ENCODE results near the gene LRRC71. TPM values are rescaled to one million over a fixed set of nuclear protein-coding genes. Genes with fewer than 3 reads are reported as not detected.

The LRRC71 gene
- total RNA-seq, 1 donor from 2014 or later = not detected

DNA sequence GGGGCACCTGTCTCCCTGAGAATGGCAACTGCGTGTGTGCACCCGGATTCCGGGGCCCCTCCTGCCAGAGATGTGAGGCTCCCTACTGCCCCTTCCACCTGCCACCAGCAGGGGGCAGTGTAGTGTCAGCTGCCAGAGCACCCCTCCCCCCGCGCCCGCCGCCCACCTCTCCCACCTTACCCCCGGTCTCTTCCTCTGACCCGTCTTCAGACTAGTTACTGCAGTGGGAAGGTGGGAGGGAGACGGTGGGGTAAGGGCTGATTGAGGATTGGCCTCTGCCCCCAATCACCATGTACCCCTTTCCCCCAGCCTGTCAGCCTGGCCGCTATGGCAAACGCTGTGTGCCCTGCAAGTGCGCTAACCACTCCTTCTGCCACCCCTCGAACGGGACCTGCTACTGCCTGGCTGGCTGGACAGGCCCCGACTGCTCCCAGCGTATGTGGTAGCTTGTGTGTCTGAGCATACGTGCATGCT lies 10.1 kb upstream of the LRRC71 start:
- peak; percentile 90 for TF ChIP-seq CTCF (IDR thresholded peaks at IDR 0.05; ENCODE audit: unreplicated experiment)
- Mint-ChIP-seq H3K27ac (no peak overlapping the region), H3K9me3 (ENCODE audit: low read depth) (no peaks in the 10 kb centered on the region), H3K27me3 (peaks cover 58% of the 10 kb centered on the region), H3K4me3 (ENCODE audit: low read depth) (no peak overlapping the region), H3K36me3 (ENCODE audit: insufficient read depth) (no peaks in the 10 kb centered on the region), H3K4me1 (ENCODE audit: low read depth) (peaks cover 4% of the 10 kb centered on the region)
- peak; percentile 54 for DNase-seq (ENCODE audit: low spot score, unreplicated experiment)

DNA sequence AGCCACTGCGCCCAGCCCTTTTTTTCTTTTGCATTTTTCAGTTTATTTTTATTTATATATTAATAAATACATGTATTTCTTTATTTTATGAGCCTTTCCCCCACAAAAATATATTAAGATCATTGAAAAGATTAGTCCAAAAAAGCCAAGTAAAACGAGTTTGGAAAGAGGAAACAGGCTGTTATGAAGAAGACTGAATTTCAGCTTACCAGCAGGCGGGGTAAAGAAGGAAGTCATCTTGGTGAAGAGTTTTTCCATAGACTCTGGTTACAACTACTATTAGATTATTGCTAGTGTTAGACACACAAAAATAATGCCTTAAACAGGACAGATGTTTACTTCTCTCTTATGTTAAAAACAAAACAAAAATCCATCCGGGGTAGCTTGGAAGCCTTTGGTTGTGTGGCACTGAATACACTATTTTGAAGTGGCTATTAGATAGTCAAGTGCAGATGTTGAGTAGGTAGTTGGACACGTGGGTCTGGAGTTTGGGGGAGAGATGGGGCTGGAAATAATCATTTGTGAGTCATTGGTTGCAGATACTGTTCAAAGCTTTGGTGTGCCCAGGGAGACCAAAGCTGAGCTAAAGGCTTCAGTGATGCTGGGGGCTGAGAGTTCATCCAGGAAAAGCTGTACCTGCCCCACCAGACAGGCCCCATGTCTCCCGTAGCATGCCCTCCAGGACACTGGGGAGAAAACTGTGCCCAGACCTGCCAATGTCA lies 8.7 kb upstream of the LRRC71 start:
- Mint-ChIP-seq H3K27me3 (peaks cover 62% of the 10 kb centered on the region), H3K27ac (no peak overlapping the region), H3K4me1 (ENCODE audit: low read depth) (peaks cover 4% of the 10 kb centered on the region), H3K9me3 (ENCODE audit: low read depth) (no peaks in the 10 kb centered on the region), H3K36me3 (ENCODE audit: insufficient read depth) (no peaks in the 10 kb centered on the region), H3K4me3 (ENCODE audit: low read depth) (no peak overlapping the region)
- TF ChIP-seq CTCF (IDR thresholded peaks at IDR 0.05; ENCODE audit: unreplicated experiment) = no peak
- no peak for DNase-seq (ENCODE audit: low spot score, unreplicated experiment)

DNA sequence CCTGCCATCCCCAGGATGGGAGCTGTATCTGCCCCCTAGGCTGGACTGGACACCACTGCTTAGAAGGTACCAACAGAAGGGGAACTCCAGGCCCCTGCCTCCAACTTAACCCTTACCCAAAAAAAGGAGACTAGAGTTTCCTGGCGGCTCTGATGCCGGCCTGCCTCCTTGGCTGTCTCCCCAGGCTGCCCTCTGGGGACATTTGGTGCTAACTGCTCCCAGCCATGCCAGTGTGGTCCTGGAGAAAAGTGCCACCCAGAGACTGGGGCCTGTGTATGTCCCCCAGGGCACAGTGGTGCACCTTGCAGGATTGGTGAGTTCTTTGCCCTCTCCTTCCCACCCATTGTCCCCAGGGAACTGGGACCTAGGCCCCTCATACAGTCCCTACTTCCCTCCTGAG lies 8.1 kb upstream of the LRRC71 start:
- Mint-ChIP-seq H3K27ac (no peak overlapping the region), H3K4me3 (ENCODE audit: low read depth) (no peak overlapping the region)

GRCh38 chr1:156912861-156913808 lies 7.3 kb upstream of the LRRC71 start:
- peaks cover 4% of the 10 kb centered on the region for H3K4me1 Mint-ChIP-seq (ENCODE audit: low read depth)
- no peak overlapping the region for H3K4me3 Mint-ChIP-seq (ENCODE audit: low read depth)
- peaks cover 65% of the 10 kb centered on the region for H3K27me3 Mint-ChIP-seq
- no peak overlapping the region for H3K27ac Mint-ChIP-seq
- TF ChIP-seq CTCF (IDR thresholded peaks at IDR 0.05; ENCODE audit: unreplicated experiment) = peak; percentile 28
- no peaks in the 10 kb centered on the region for H3K36me3 Mint-ChIP-seq (ENCODE audit: insufficient read depth)
- no peaks in the 10 kb centered on the region for H3K9me3 Mint-ChIP-seq (ENCODE audit: low read depth)
- DNase-seq (ENCODE audit: low spot score, unreplicated experiment) = no peak

More for the DNA sequence above, 8.1 kb upstream of the LRRC71 start:
- no peaks in the 10 kb centered on the region for H3K36me3 Mint-ChIP-seq (ENCODE audit: insufficient read depth)
- peaks cover 4% of the 10 kb centered on the region for H3K4me1 Mint-ChIP-seq (ENCODE audit: low read depth)
- no peaks in the 10 kb centered on the region for H3K9me3 Mint-ChIP-seq (ENCODE audit: low read depth)
- no peak for TF ChIP-seq CTCF (IDR thresholded peaks at IDR 0.05; ENCODE audit: unreplicated experiment)
- peaks cover 63% of the 10 kb centered on the region for H3K27me3 Mint-ChIP-seq
- DNase-seq (ENCODE audit: low spot score, unreplicated experiment) = no peak

- Mint-ChIP-seq H3K27me3 (peaks cover 69% of the 10 kb centered on the region), H3K4me3 (ENCODE audit: low read depth) (no peak overlapping the region), H3K36me3 (ENCODE audit: insufficient read depth) (no peaks in the 10 kb centered on the region), H3K9me3 (ENCODE audit: low read depth) (peaks cover 3% of the 10 kb centered on the region), H3K4me1 (ENCODE audit: low read depth) (peaks cover 4% of the 10 kb centered on the region), H3K27ac (no peak overlapping the region)
- no peak for TF ChIP-seq CTCF (IDR thresholded peaks at IDR 0.05; ENCODE audit: unreplicated experiment)
- DNase-seq (ENCODE audit: low spot score, unreplicated experiment) = no peak
Measured at GRCh38 chr1:156913809-156914387, 6.5 kb upstream of the LRRC71 start.
